ENCODE measurements around the gene PPP1CA.

The PPP1CA gene

DNA sequence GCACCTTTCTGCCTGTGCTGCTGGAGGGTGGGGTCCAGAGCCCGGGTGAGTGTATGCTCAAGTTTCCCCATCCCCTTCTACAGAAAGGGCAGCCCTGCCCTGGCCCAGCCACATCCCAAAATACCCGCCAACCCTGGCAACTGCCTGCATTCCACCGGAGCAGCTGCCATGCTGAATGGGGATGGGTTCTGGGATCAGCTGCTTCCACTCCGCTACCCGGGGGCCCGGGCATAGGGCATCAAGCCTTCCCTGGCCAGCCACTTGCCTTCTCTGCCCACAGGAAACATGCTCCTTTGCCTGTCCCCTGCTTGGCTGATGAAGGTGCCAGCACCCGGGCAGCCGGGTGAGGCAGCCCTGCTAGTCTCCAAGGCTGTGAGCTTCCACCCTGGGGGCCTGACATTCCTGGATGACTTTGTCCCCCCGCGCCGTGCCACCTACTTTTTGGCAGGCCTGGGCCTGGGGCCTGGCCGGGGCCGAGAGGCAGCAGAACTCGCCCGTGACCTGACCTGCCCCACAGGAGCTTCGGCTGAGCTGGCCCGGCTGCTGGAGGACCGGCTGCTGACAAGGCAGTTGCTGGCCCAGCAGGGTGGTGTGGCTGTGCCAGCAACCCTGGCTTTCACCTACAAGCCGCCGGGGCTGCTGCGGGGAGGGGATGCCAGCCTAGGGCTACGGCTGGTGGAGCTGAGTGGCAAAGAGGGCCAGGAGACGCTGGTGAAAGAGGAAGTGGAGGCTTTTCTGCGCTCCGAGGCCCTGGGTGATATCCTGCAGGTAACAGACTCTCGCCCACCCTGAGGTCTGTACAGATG is 17.0 kb upstream of the PPP1CA start:
- no peak for DNase-seq (ENCODE audit: low read depth)

DNA sequence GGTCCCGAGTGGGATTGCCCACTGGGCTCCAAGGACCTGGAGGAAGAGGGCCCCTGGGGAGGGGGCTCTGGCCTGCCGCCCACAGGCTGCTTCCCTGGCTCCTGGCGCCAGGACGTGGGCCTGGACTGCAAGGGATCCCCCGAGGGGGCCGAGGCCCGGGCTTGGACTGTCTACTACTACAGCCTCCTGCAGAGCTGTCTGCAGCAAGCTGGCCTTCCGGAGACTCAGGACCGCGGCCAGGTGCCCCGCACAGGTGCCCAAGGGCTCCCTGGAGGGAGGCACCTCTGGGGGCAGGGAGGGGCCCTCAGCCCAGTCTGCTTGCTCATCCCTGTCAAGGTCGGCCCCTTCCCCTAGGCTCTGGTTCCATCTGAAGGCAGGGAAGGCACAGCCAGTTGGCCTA is 15.8 kb upstream of the PPP1CA start:
- DNase-seq (ENCODE audit: low read depth) = no peak

DNA sequence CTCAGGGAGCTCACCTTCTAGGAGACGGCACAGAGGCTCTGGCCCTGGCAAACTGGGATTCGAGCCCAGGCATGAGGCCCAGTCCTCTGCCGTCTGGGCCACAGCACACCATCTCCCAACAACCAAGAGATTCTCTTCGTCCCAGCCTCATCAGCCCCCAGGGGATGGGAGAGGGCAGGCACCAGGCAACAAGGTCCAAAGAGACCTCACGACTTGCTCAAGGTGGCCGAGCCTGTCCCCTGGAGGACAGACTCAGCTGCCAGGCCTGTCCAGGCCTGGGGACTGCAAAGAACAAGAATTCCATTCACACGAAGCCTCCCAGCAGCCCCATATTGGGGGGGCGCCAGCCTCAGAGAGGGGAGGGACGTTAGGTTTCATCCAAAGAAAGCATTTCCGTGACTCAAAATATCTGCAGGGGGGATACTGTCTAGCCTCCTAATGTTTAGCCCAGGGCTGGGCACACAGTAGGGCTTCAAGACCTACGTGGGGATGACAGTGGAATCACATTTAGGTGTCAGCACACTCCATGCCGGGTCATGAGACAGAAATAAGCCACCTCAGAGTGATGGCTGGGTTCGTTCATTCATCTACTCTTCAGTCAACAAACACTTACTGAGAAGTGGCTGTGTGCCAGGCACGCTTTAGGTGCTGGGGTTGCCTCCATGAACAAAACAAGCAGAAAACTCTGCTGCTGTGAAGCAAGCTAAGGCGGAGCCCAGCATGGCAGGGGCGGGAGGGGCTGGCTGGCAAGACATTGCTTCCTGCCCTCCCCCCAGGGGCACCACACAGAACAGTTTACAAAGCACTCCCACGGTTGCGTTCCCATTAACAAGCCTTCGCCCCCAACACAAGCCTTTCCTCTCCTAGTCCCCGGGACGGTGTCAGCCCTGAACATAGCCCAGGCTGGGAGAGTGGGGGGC is 15.0 kb upstream of the PPP1CA start:
- peak; percentile 84 for DNase-seq (ENCODE audit: low read depth)

DNA sequence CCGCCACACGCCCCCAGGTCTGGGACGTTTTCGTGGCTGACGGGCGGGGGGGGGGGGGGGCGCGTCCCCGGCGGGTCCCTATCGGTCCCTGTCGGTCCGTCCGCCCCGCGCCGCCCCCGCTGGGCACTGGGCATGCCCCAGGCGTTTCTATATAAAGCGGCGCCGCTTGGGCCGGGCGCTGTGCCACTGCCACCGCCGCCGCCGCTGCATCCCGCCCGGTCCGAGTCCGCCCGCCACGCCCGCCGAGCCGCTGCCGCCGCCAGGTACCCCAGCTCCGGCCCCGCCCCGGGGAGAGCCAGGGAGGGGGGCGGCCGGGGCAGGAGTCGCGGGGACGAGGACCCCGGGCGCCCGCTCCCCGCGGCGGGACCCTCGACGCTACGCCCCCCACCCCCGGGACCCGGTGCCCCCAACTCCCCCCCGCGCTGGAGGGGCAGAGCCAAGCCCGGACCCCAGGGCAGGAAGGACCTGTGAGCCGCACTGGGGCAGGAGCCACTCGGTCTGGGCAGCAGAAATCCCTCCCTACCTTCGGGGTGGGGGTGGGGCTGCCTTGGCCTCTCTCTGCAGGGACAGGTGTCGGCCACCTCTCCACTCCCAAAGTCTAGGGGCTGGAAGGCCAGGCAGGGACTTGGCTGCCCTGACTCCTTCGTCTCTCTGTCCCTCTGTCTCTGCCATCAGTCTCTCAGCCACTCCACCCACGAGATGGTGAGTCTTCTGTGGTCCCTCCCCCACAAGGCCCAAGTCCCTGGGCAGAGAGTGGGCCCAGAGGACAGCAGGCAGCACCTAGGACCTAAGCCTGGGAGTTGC is 14.0 kb upstream of the PPP1CA start, which contains the start of gene CARNS1:
Gene CARNS1, plus strand, starts transcription at position 178 of the 804 bp plus-strand sequence. Its CDS starts 522 bp downstream, at position 700.
- DNase-seq (ENCODE audit: low read depth) = no peak

DNA sequence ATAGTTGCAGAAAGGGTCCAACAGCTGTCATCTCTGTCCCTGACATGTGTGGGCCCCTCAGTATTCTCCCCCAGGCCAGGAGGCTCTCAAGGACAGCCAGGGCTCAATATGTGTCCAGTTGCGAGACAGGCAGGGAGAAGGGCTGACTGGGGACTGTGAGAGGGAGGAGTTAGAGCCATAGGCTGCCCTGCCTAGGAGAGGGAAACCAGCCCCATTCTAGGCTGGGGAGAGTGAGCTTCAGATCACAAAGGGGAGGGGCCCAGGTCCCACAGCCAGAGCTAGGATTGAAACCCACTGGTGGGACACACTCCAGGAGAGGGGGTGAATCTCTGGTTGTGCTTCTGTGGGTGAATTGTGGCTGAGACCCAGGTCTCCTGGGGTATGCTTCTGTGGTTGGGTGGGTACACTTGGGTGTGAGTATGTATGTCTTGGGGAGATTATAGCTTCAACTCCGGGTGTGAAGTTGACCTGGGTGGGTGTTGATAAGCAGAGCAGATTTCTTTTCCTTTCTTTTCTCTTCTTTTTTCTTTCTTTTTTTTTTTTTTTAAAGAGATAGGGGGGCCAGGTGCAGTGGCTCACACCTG is 11.7 kb upstream of the PPP1CA start:
- DNase-seq (ENCODE audit: low read depth) = no peak

DNA sequence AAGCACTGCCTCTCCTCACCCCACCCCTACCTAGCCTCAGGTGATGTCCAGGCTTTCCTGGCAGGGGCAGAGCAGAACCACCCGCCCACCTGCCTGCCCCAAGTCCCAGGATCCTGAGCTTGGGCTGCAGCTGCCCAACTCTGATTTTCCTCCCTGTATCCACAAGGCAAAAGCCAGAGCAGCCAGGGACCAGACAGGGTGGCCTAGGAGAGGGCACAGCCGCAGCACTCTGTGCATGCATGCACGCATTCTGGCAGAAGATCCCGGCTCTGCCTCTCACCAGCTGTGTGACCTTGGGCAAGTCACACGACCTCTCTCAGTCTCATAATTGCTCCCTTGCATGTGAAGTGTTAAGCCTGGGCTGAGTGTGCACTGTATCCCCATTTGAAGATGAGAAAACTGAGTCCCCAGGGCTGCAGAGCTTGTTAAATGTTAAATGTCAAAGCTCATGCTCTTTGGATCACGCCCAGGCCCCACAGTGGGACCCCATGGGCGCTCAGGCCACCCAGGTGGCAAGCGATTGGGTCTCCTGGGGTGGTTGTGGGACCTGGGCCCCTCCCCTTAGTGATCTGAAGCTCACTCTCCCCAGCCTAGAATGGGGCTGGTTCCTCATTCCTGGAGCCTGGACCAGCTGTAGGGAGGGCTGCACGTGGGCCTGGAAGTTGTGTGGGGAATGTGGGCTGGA is 11.0 kb upstream of the PPP1CA start:
- no peak for DNase-seq (ENCODE audit: low read depth)

DNA sequence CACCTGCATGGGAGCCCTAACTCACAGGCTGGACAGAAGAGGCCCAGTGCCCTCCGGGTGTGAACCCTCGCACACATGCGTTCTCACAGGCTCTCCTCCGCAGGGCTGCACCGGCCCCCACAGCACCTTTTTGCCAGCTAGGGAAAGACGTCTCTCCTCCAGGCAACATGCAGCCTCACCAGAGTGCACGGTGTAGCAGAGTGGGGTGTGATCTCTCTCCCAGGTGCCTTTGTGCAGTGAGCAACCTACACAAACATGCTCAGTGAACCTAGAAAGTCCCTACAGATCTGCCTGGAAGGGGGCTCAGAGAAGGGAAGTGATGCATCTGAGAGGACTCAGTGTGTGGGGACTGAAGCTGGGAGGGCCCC is 10.1 kb upstream of the PPP1CA start:
- DNase-seq (ENCODE audit: low read depth) = no peak

DNA sequence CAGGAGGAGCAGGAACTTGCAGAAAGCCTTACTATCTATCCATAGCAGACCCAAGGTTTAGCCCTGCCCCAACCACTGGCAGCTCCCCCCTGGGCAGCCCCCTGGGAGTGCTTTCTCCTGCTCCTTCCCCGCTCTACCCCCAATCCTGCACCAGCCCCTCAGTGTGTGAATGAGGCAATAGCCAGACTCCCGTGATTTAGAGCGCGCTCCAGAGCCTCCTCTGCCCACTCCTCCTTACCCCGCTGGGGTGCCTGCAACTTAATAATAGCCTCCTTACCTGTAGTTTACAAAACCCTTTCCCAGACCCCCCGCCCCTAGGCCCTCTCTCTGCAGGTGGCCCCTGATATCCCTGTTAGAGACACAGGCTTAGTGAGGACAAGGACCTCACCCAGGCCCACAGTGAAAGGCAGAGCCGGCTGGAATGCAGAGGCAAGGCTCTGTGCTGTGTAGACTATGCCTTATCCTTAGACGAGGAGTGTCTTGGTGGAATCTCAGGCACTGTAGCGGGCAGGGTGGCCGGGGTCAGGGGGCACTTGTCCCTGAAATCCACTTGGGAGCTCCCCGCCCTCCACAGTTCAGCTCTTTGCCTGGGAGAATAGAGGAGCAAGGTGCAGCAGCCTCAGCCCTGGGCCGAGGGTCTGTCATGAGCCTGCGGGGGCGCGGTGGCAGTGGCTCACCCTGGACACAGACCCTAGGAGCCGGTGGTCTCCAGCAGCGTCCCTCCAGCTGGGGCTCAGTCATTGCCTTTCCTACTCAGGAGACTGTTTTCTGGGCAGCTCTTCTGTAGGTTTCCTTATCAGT is 9.5 kb upstream of the PPP1CA start:
- DNase-seq (ENCODE audit: low read depth) = no peak

DNA sequence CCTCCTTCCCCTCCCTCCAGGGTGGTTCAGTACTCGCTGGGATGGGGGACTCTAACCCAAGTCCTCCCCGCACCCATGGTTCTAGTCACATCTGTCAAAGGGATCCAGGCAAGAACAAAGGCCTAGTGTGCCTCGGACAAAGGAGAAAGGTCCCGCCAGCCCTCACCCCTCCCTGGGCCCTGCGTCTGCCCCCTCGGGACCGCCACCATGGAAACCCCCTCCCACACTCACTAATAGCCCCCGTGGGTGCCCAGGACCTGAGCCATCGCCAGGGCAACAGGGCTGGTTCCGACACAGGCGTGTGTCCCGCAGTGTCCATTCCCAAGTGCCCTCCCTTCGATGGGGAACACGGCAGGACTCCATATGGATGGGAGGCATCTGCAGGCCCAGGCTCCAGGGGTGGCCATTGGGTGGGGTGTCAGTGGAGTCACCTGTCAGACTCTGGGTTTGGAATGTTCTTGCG is 8.7 kb upstream of the PPP1CA start:
- DNase-seq (ENCODE audit: low read depth) = no peak

DNA sequence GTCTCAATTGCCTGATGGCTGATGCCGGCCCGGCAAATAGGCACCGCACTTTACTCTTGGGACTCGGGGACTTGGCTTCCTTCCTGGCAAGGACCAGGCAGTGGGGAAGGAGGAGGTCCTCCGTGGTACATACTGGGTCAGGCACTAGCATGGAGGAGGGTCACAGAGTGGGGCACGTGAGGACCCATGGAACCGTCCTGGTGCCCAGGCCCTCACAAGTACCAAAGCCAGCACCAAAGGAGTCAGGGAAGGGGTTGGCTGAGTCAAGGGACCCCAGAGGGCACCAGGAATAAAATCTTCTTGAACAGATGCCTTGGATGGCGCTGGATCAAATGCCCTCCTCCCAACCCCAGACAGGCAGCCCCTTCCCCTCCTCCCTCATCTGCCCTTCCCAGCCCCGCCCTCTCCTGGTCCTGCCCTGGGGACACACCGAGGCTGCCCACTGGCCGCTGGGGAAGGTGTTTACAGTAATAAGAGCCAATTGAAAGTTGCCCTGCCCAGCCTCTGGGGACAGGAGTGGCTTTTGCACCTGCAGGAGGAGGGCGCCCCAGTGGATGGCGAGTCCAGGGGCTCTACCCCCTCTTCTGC is 8.2 kb upstream of the PPP1CA start:
- no peak for DNase-seq (ENCODE audit: low read depth)

DNA sequence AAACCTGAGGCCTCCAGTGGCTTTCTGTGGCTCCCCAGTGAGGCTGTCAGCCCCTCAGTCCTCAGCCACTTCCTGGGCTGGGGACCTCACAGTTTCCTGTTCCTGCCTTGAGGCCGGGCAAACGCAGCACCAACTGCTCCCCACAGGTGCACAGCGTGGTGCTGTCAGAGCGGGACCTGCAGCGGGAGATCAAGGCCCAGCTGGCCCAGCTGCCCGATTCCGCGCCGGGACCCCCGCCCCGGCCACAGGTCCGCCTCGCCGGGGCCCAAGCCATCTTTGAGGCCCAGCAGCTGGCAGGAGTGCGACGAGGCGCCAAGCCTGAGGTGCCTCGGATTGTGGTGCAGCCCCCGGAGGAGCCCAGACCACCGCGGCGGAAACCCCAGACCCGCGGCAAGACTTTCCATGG is 7.6 kb upstream of the PPP1CA start:
- no peak for DNase-seq (ENCODE audit: low read depth)

DNA sequence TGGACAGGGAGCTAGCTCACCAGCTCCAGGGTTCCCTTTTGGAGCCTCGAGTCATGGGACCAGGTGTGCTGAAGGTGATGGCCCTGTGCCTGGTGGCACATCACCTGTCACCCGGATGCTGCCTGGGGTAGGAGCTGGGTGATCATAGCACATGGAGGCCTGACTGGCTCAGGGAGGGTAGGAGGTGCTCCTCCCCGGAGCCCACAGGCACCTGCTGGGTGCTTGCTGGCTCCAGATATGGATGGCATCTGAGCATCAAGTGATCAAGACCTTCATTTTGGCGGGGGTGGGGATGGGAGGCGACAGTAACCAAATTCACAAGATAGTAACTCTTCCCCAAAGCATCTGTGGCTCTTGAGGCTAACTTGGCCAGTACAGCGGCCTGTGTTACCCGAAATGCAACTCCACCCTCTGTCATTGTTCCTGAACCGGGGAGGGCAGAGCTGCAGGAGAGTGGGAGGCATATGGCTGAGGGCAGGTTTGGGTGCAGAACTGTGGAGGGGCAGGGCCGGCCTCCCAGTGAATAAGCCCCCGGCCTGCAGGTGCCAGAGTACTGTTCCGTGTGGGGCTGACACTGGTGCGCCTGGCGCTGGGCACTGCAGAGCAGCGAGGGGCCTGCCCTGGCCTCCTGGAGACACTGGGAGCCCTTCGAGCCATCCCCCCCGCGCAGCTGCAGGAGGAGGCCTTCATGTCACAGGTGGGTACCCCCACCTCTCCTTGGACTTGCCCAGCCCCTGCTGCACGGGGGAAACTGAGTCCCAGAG is 7.0 kb upstream of the PPP1CA start:
- no peak for DNase-seq (ENCODE audit: low read depth)

DNA sequence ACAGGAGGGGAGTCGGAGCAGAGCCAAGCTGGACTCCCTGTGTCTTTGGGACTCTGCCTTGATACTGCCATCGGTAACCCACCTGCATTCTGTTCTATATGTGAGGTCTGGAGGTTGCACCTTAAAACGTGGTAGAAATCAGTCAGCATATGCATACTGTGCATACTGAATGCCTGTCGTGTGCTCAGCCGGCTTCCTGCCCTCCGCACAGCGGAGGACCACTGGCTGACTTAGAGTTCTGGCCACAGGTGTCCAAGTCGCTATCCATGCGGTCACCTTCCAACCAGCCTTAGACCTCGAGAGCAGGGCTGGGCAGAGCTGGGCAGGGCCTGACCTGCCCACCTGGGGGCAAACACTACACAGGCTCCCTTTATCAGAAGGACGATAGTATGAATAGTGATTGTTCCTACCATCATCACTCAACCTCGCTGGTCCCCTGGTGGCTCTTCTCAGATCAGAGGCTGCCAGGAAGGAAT is 6.1 kb upstream of the PPP1CA start:
- no peak for DNase-seq (ENCODE audit: low read depth)

DNA sequence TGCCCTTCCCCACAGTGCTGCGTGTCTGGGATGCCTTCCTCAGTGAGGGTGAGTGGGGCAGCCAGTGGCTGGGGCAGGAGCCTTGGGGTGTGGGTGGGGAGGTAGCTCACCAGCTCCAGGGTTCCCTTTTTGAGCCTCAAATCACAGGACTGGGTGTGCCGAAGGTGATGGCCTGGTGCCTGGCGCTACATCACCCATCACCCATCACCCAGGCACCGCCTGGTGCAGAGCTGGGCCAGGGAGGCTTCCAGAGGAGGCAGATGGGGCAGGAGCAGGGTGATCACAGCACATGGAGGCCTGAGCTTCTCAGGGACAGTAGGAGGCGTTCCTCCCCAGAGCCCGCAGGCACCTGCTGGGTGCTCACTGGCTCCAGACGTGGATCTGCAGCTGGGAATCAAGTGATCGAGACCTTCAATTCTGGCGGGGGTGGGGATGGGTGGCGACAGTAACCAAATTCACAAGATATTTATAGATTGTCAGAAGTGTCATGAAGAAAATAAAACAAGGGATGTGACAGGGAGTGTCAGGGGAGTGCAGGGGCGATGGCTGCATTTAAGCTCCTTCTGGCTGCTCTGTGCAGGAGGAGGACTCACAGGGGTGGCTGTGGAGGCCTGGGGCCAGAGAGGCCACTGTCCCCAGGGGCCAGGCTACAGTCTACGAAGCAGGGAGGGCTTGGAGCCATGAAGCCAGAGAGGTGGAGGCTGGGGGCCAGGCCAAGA is 5.5 kb upstream of the PPP1CA start:
- DNase-seq (ENCODE audit: low read depth) = no peak

DNA sequence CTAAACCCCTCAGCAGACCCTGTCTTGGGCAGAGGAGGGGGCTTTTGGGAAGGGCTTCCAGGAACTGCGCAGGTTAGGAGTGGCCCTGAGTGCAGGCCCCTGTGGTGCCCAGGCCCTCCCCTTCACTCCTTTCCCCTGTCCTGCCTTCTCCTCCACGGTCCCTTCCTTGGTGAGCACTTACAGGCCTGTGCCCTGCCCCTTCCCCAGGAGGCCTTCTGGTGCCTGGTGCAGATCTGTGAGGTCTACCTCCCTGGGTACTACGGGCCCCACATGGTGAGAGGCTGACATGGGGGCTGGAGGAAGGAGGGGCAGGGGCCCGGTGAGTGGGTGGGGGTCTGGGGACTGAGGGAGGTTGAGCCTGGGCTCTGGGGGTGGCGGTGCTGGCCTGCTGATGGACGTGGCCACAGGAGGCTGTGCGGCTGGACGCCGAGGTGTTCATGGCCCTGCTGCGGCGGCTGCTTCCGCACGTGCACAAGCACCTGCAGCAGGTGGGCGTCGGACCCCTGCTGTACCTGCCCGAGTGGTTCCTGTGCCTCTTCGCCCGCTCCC is 4.8 kb upstream of the PPP1CA start:
- DNase-seq (ENCODE audit: low read depth) = no peak

DNA sequence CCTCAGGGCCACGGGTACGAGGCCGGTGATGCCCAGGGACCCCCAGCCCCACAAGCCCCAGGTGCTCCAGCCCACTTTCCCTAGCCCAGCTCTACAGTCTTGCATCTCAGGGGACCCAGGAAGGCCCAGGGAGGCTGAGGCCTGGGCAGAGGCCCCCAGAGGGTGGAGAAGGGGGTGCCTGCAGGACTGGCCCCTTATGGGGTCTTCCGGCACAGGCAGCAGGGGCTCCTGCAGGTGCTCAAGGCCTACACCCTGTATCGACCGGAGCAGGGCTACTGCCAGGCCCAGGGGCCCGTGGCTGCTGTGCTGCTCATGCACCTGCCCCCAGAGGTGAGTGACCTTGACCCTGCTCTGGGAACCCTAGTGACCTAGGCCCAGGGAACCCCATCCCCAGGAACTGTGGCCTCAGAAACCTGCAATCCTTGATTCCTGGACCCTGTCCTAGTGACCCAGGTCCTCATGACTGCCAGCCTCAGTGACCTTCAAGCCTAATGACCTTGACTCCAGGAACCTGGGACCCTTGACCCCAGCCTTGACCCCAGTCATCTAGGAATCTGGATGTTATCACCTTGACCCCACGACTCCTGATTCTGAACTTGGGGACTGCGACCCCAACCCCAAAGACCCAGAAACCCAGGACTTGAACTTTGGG is 4.2 kb upstream of the PPP1CA start:
- DNase-seq (ENCODE audit: low read depth) = no peak

DNA sequence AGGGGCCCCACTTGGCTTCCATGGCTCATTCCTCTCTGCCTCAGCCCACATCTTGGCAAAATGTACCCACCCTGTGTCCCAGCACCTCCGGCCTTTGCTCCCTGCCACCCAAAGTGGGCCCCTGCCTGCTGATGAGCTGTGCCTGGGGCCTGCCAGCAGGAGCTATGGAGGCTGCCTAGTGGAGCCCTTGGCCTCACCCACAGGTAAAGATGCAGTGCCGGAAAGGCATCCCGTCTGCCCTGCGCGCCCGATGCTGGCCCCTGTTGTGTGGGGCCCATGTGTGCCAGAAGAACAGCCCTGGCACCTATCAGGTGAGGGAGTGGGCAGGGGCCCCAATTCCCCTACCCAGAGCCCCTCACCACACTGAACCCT is 3.5 kb upstream of the PPP1CA start:
- DNase-seq (ENCODE audit: low read depth) = no peak

Data from T follicular helper cell (primary cell).